HUDEP-2 (cell line): ENCODE measurements around the gene RHBDL3.
A peak's percentile ranks its signal among the peaks of the same experiment; 100 is the strongest.

Source experiments
- DNase-seq, 76 experiments: peaks; one replicate each; lab custom pipeline; 2025; ENCODE audit not compliant: unreplicated experiment in 76 of 76; lab: John Stamatoyannopoulos, UW

RHBDL3 gene

DNA sequence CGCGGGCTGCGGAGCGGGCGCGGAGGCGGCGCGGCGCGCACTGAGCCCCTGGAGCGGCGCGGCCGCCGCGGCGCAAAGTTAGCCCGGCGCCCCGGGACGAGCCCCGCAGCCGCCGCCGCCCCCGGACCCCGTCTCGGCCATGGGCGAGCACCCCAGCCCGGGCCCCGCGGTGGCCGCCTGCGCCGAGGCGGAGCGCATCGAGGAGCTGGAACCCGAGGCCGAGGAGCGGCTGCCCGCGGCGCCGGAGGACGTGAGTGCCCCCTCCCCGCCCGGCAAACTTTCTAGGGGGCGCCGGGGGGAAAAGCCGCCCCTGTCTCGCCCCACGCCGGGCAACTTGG, 388 bp downstream of the RHBDL3 start:
- DNase-seq = no peak

DNA sequence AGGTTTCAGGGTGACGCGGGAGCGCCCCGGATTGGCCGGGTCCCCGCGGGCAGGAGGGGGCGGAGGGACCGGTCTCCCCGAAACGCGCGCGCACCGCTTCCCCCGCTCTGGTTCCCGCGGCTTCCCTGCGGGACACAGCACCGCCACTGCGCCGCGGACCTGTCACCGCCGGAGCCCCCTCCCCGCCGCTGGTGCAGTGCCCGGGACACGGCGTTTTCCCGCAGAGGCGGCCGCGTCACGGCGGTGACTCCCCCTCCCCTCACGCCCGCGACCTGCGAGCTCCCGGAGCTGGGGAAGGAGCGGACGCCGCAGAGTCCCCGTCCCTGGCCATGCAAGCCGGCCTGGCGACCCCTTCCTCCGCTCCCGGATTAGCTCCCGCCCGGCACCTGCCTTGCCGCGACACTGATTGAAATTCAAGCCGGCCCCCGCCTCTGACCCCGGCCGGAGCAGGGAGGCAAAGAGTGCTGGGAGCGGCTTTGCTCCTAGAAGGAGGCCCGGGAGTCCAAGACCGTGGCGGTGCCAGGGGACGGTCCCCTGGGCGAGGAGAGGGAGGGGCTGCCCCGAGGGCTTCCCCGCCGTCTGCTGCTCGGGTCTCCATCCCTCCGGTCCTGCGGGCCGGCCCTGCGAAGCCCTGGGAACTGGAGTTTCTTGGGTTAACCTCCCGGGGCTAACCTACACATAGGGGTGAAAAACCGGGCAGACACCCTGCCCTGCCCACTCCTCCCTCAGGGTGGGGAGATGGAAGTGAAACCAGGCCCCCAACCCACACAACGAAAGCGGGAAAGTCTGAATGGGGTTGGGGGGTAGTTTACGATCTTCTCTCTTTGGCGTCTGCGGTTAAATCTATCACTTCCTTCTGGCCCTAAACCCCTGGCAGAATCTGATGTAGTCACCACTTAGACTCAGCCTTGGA, 1.0 kb downstream of the RHBDL3 start:
- DNase-seq = no peak

- no peak for DNase-seq
Measured at GRCh38 chr17:32267690-32268205, 2.1 kb downstream of the RHBDL3 start.

DNA sequence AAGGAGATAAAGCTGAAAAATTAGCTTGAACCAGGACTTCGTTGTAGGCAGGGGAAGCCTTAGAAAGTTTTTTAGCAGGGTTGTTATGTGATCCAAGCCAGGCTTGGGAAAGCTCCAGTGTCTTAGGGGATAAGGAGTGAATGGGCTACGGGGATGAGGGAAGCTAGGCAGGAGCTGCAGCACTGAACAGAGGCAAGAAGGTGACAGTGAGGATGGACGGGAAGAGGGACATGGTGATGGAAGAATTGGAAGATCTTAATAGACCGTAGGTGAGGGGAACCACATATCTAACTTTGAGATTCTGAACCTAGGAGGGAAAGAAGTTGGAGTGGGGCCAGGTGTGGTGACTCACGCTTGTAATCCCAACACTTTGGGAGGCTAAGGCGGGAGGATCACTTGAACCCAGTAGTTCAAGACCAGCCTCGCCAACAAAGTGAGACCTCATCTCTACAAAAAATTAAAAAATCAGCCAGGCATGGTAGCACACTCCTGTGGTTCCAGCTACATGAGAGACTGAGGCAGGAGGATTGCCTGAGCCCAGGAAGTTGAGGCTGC, 3.2 kb downstream of the RHBDL3 start:
- no peak for DNase-seq

DNA sequence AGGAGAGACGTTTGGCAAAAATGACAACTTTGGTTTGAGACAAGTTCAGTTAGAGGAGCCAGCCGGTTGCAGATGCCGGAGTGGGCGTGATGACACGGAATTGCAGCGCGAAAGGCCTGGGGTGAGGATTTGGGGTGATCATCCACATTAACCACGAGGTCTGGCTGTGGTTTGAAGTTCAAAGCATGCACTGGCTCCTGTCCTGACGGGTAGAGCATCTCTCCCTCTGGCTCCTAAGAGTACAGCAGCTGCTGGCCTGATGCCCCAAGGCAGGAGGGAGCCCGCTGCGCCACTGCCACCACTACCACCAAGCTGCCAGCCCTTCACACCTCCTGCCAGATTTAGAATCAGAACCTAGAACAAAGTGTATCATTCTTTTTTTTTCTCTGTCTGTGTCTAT, 3.7 kb downstream of the RHBDL3 start:
- DNase-seq = no peak

DNA sequence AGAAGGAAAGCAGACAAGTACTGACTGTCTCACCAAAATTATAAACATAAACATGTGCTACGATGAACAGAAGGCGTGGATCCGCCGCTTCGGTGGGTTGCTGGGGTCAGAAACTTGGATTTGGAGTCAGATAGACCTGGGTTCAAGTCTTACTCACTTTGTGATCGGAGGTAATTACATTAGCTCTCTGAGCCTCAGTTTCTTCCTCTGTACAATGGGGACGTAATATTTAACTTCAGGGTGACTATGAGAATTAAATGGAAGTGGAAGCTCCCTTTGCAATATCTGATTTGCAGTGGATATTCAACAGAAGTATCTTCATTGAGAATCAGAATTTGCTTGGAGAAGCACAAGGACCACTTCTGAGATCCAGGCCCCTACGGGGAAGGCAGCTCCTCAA, 6.2 kb downstream of the RHBDL3 start:
- DNase-seq = no peak

DNA sequence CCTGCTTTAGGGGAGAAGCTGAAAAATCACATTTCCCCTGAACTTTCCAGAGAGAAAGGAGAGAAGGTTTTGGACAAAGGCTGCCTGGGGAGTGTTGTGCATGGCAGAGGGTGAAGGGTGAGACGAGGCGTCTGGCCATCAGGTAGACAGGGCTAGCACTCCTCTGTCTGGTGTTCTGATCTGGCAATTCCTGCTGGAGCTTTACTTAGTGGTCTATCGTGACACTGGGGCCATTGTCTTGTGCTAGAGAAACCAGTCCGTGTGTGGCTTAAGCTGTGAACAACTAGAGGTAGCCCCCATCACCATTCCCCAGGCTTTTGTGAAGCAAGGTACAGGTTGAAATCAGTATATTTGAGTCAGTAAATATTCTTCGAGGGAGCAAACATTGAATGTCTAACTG, 8.5 kb downstream of the RHBDL3 start:
- no peak for DNase-seq

- DNase-seq = no peak
Measured at GRCh38 chr17:32274643-32275042, 9.0 kb downstream of the RHBDL3 start.

DNA sequence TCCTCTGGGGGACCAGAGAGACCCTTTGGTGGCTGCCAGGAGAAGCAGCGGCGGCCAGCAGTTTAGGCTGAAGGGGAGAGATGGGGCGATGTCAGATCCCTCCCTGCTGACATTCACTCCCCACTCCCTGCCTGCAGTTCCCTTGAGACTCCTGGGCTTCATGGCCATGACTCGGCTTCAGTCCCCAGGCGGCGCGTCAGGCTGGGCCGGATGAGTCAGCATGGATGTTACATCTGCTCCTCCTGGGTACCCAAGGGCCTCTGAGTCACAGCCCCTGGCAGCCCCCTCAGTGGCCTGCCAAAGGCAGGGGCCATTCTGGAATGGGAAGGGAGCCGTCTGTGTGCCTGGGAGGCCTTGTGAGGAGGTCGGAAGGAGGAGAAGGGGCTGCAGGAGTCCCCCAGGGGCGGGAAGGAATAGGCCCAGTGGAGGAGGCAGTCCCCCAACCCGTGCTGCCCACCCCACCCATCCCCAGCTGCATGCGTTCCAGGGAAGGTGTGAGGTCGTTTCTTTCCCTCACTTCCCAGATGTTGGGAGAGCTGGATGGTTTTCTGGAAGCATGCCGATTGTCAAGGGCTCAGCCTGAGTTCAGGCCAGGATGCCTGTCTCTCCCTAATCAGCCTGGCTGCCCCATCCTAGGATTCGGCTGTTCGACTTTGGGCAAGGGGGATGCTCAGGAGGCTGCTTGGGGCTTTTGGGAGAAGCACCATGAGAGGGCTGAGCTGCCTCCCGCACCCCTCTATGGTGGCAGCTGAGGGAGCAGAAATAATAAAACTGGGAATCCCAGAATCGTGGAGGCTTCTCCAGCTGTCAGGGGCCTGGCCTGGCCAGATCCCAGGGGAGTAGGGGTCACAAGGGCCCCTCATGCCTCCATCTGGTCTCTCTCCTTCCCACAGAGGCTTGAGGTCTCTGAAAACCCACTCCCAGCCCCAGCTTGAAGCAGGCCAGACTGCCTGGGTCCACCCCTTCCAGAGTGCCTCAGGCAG, 9.7 kb downstream of the RHBDL3 start:
- peak in 3 of 76 experiments; percentile 5 to 15 (median 10) for DNase-seq

DNA sequence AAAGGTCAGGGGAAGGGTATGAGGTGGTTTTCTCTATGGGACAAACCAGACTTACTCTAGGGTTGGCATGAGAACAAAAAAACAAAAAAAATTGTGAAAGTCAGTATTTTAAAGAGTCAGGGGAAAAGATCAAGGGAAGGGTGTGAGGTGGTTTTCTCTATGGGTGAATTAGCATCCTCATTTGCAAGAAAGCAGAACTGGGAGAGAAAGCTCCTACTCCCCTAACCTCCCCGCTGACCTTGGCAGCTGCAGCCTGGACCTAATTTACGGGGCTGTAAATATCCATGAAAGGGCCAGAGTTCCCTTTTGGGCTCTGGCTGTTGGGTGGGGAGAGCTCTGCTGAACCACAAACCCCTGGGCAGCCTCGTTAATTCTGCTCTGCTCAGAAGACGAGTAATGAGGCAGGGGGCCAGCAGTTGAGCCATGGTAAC, 10.6 kb downstream of the RHBDL3 start:
- DNase-seq = no peak

GRCh38 chr17:32277284-32277683, 11.7 kb downstream of the RHBDL3 start:
- DNase-seq = peak in 1 of 76 experiments; percentile 2

DNA sequence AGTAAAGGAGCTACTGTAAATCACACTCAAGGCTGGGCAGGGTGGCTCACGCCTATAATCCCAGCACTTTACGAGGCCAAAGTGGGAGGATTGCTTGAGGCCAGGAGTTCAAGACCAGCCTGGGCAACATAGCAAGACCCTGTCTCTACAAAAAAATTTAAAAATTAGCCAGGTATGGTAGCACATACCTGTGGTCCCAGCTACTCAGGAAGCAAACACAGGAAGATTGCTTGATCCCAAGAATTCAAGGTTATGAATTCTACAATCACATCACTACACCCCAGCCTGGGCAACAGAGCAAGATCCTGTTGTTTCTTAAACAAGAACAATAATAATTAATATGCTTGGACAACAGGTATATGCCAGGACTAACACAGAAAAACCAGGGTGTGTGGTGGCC, 13.2 kb downstream of the RHBDL3 start:
- DNase-seq = no peak

DNA sequence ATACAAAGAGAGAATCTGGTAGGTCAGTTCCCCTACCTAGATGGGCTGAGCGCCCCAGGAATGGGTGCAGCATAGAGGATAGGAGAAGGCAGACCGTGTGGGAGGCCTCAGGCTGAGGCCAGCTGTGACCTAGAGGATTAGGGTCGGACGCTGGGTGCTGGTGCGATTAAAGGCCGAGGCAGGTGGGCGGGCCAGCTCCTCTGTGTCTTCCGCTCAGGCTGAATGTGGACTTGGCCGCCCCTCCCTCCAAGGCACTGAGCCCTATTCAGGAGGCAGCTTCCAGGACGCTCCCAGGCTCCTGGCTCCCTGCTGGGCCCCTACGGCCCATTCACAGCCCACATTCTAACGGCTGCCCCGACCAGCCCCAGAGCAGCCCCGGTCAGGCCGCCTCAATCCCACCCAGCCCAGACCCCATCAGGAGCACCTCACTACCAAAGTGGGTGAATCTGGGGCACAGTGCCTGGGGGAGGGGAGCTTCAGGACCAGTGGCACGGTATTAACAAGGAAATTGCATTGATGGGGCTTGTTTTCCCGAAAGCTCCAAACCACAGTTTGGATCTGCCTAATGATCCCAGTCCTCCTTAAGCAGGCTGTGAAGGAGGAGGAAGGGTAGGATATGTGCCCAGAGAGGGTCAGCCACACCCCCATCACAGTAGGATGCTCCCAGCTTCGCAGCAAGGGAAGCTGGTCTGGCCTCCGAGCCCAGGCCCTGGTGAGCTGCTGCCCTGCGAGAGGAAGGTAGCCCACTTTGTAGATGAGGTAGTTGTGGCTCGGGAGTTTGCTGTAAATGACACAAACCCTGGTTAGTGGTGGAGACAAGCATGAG, 14.5 kb downstream of the RHBDL3 start:
- no peak for DNase-seq

DNA sequence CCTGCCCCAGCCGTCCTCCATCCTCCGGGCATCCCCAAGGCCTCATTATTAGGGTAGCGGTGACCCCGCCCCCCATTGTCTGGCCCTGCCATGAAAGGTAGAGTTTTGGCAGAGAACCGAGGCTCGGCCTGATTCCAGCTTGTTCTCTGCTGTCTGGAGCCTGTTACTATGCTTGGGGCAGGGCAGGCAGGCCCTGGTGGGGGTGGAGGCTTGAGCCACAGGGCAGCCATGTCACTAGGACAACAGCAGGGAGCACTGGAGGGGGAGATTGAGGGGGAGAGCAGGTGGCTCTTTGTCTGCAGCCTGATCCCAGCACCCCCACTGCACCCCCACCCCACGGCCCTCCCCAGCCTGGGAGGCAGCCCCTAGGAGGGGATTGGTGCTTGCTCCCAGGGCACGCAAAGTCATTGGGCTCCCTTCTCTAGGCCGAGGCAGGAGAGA, 15.4 kb downstream of the RHBDL3 start:
- no peak for DNase-seq

DNA sequence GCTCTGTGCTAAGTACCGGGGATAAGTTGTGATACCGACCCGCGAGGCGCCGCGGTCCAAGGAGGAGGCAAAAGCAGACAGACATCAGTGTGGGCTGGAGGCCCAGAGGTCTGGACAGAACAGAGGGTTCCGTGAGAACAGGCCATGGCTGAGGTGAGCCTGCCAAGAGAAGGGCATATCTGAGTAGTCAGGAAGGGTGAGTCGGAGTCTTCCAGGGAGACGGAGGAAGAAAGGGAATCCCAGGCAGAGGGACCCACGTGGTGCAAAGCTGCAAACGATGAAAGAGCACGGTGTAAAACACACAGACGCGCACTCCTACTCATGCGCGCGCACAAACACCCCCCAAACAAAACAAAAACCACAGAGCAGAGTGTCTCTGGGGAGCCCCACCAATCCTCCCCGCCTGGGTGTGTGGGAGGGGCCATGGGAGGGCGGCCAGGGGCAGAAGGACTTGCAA, 18.1 kb downstream of the RHBDL3 start:
- DNase-seq = no peak

DNA sequence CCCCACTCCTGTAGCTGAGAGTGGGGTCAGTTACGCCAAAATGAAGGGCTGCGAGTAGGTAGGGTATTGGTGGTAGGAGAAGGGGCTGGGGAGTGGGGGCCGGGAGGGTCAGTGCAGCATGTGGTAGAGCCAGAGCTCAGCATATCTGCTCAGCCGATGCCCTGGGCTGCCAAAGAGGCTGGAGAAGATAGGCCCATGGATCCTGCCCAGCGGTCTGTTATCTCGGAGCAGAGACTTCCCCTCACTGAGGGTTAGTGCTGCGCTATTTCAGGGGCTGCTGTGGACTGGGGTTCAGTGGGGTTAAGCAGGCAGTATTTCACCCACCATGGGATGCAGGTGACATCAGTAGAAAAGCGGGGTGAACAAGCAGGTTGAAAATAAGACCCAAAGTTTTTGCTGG, 19.7 kb downstream of the RHBDL3 start:
- peak in 48 of 76 experiments; percentile 0 to 59 (median 30) for DNase-seq

DNA sequence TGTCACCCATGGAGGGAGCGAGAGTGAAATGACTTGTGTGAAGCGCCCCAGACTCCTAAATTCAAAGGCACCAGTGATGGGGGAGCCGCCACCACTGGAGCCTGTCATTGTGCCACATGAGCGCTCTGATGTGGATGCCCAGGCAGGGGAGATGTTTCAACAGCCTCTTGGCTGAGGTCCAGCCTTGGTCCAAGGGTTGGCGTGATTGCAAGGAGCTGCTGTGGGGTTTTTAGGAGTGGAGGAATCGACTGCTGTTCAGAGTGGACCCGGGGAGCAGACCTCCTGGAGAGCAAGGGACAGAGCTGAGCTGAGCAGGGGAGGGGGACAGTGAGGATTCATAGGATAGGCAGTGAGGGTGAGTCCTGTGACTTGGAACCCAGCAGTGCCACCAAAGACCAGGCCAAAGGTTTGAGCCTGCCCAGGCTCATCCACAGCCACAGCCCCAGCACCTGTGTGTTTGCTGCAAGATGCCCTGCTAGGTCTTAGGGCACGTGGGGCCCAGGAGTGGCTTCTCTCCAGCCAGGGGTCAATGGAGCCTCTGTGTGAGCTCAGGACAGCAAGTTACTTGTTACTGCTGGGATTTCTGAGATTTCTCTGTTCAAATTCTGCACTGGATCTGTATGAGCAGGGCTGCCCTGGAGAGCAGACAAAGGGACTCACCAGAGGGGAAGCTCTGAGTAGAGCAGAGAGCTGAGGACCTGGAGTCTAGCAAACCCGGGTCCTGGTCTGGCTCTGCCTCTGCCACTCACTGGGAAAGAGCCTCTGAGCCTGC, 20.3 kb downstream of the RHBDL3 start:
- DNase-seq = peak in 25 of 76 experiments; percentile 0 to 61 (median 28)

- peak in 73 of 76 experiments; percentile 40 to 87 (median 70) for DNase-seq
Measured at GRCh38 chr17:32286518-32286900, 20.9 kb downstream of the RHBDL3 start.
